Esophagus muscularis mucosa (tissue), 4 donors: ENCODE measurements around the gene KCNJ6. TPM values are rescaled to one million over a fixed set of nuclear protein-coding genes. Genes with fewer than 3 reads are reported as not detected.

Experiments used
- DNase-seq: peaks from one replicate; pipeline ENCODE4 v3.0.0-alpha.2; 2017; ENCODE audit errors: extremely low spot score
- H3K27ac ChIP-seq, 4 donors: fragments of 200-600 bp; sonication (generic); replicated peaks in 1 of 4; 1 replicate in 3 of 4; 2 replicates in 1 of 4; pipeline ENCODE4 v1.5.1; 2016 to 2019; ENCODE audit warnings: mild to moderate bottlenecking in 1 of 4
- H3K27me3 ChIP-seq, 4 donors: fragments of 200-600 bp; sonication (generic); one replicate each; pipeline versions ENCODE4 v1.5.1 to v1.6.0; 2016 to 2019
- H3K36me3 ChIP-seq, 4 donors: fragments of 200-600 bp; sonication (generic); one replicate each; pipeline ENCODE4 v1.5.1; 2016 to 2019
- H3K4me1 ChIP-seq, 4 donors: fragments of 200-600 bp; sonication (generic); one replicate each; pipeline ENCODE4 v1.5.1; 2016 to 2019
- H3K4me3 ChIP-seq, 4 donors: fragments of 200-600 bp; sonication (generic); 1 replicate in 2 of 4; 2 replicates in 2 of 4; pipeline ENCODE4 v1.5.1; 2016 to 2019; ENCODE audit warnings: mild to moderate bottlenecking in 4 of 4, moderate library complexity in 1 of 4
- H3K9me3 ChIP-seq, 4 donors: fragments of 200-600 bp; sonication (generic); 1 replicate in 3 of 4; 2 replicates in 1 of 4; pipeline ENCODE4 v1.5.1; 2016 to 2019
- CTCF ChIP-seq, 3 experiments: fragments of 200-600 bp in 2 of 3; fragments of 450-650 bp in 1 of 3; sonication (generic) in 2 of 3; IDR thresholded peaks; one replicate each; pipeline ENCODE4 v1.5.1; 2017 to 2019; ENCODE audit warnings: antibody characterized with exemption in 3 of 3, mild to moderate bottlenecking in 2 of 3, moderate library complexity in 1 of 3
- EP300 ChIP-seq: sonication (generic); formaldehyde crosslinking; IDR thresholded peaks from one replicate; pipeline ENCODE4 v1.6.1; 2017; ENCODE audit warnings: antibody characterized with exemption
- POLR2A ChIP-seq: fragments of 450-650 bp; IDR thresholded peaks from one replicate; pipeline ENCODE4 v1.6.1; 2017; ENCODE audit warnings: antibody characterized with exemption, moderate library complexity, mild to moderate bottlenecking, low read depth
- POLR2AphosphoS5 ChIP-seq, 2 donors: sonication (generic); formaldehyde crosslinking; IDR thresholded peaks; one replicate each; pipeline ENCODE4 v1.6.1; 2017; ENCODE audit warnings: antibody characterized with exemption in 2 of 2
- WGBS: methylation state at CpG from one replicate; pipeline ENCODE4 v1.1.5; 2018; 5-methylcytosine and 5-hydroxymethylcytosine counted together
- intact Hi-C: fragments of 100-400 bp; cut with DNase I; formaldehyde crosslinking; loops from one replicate; pipeline ENCODE4 v1.15.1; 2023
- total RNA-seq, 4 donors: library from RNA; depleted of rRNA; stranded (reverse); fragments of >200 nt; gene quantifications; one replicate each; pipeline versions ENCODE4 v1.1.0 to v1.2.1, GENCODE V29; 2016

The KCNJ6 gene
- total RNA-seq, 4 donors from 2014 or later = under 0.01 TPM; not detected in 2

GRCh38 chr21:37684115-37684493, 232.2 kb downstream of the KCNJ6 start:
- TF ChIP-seq POLR2AphosphoS5 (IDR thresholded peaks at IDR 0.05) = no peak
- no peak for TF ChIP-seq POLR2A
- TF ChIP-seq CTCF (IDR thresholded peaks at IDR 0.05) = no peak
- no peak for TF ChIP-seq EP300
- intact Hi-C loops = no loop called here

GRCh38 chr21:37683396-37684114, 232.7 kb downstream of the KCNJ6 start:
- 60% methylated on average over 8 of the region's 8 CpGs for WGBS
- intact Hi-C loops = no loop called here
- no peaks in the 10 kb centered on the region for H3K36me3 ChIP-seq

More at GRCh38 chr21:37684115-37684493, 232.2 kb downstream of the KCNJ6 start:
- no peak overlapping the region for H3K4me3 ChIP-seq
- H3K27me3 ChIP-seq = no peaks in the 10 kb centered on the region
- DNase-seq = no peak
- no peak overlapping the region for H3K27ac ChIP-seq
- 92% methylated on average over 5 of the region's 5 CpGs for WGBS
- no peaks in the 10 kb centered on the region for H3K36me3 ChIP-seq
- H3K9me3 ChIP-seq = peaks cover 0 to 3% (median under 1%) of the 10 kb centered on the region in 4 donors
- peaks cover 0 to 7% (median 0%) of the 10 kb centered on the region in 4 donors for H3K4me1 ChIP-seq

GRCh38 chr21:37682966-37683365, 233.3 kb downstream of the KCNJ6 start:
- H3K4me3 ChIP-seq = no peak overlapping the region
- peaks cover 0 to 9% (median 4%) of the 10 kb centered on the region in 4 donors for H3K9me3 ChIP-seq
- TF ChIP-seq EP300 = no peak
- no peak for TF ChIP-seq POLR2A
- TF ChIP-seq POLR2AphosphoS5 (IDR thresholded peaks at IDR 0.05) = no peak
- no peak for TF ChIP-seq CTCF (IDR thresholded peaks at IDR 0.05)
- intact Hi-C loops = no loop called here
- no peaks in the 10 kb centered on the region for H3K27me3 ChIP-seq
- peaks cover 0 to 7% (median 0%) of the 10 kb centered on the region in 4 donors for H3K4me1 ChIP-seq
- no peak for DNase-seq
- 66% methylated on average over 6 of the region's 6 CpGs for WGBS
- no peaks in the 10 kb centered on the region for H3K36me3 ChIP-seq
- H3K27ac ChIP-seq = no peak overlapping the region

More at GRCh38 chr21:37683396-37684114, 232.7 kb downstream of the KCNJ6 start:
- Histone ChIP-seq H3K4me1 (peaks cover 0 to 7% (median 0%) of the 10 kb centered on the region in 4 donors), H3K27me3 (no peaks in the 10 kb centered on the region), H3K9me3 (peaks cover 0 to 8% (median 3%) of the 10 kb centered on the region in 4 donors), H3K4me3 (no peak overlapping the region), H3K27ac (no peak overlapping the region)
- DNase-seq = no peak
- TF ChIP-seq CTCF (IDR thresholded peaks at IDR 0.05) = no peak
- TF ChIP-seq POLR2A = no peak
- no peak for TF ChIP-seq POLR2AphosphoS5 (IDR thresholded peaks at IDR 0.05)
- TF ChIP-seq EP300 = no peak

- Histone ChIP-seq H3K4me1 (peaks cover 4 to 10% (median 6%) of the 10 kb centered on the region in 4 donors), H3K27ac (no peak overlapping the region), H3K4me3 (no peak overlapping the region), H3K27me3 (peaks cover 0 to 23% (median 0%) of the 10 kb centered on the region in 4 donors), H3K9me3 (peaks cover 0 to 9% (median 4%) of the 10 kb centered on the region in 4 donors), H3K36me3 (no peaks in the 10 kb centered on the region)
- intact Hi-C loops = loop anchor here (10.0 kb wide), 2 partner anchors 448 to 678 kb away; no protein-coding TSS in a partner anchor
- WGBS = 81% methylated on average over 4 of the region's 4 CpGs
- TF ChIP-seq POLR2A (no peak), EP300 (no peak), POLR2AphosphoS5 (IDR thresholded peaks at IDR 0.05) (no peak), CTCF (IDR thresholded peaks at IDR 0.05) (no peak)
- DNase-seq = no peak
Measured at GRCh38 chr21:37677006-37677405, 239.3 kb downstream of the KCNJ6 start.
